H1 (cell line): ENCODE data around the gene JAG2. TPM values are rescaled to one million over a fixed set of nuclear protein-coding genes. Genes with fewer than 3 reads are reported as not detected.

Experiments
- CTCF ChIA-PET: fragments of 300-600 bp; sonication (Branson Sonifier 250); formaldehyde crosslinking; loops from one replicate; lab custom pipeline; 2021; ENCODE audit not compliant: partially characterized antibody; lab: Charles Lee
- POLR2A ChIA-PET: fragments of 300-600 bp; sonication (Branson Sonifier 250); formaldehyde crosslinking; loops from one replicate; lab custom pipeline; 2021; ENCODE audit warnings: inconsistent platforms; ENCODE audit not compliant: partially characterized antibody; lab: Charles Lee
- DNase-seq, 2 experiments: peaks; one replicate each; pipeline versions ENCODE4 v3.0.0 to v3.0.0-alpha.2; 2010 to 2022; ENCODE audit warnings: low spot score in 2 of 2, low read depth in 1 of 2, mixed read lengths in 1 of 2
- FAIRE-seq: peaks from 2 replicates; lab custom pipeline; 2011; peaks lifted over from hg19 to GRCh38; lab: Jason Lieb, UNC
- H2AFZ ChIP-seq: 2 replicates; pipeline ENCODE4 v1.8.1; 2012; ENCODE audit warnings: low read length, inconsistent platforms
- H2AK5ac ChIP-seq: 2 replicates; pipeline ENCODE4 v1.6.1; 2013; ENCODE audit warnings: low read depth, low read length
- H2BK120ac ChIP-seq: replicated peaks from 2 replicates; pipeline ENCODE3; 2013; ENCODE audit warnings: low read depth, low read length, inconsistent platforms
- H2BK12ac ChIP-seq: 2 replicates; pipeline ENCODE4 v1.6.1; 2013; ENCODE audit warnings: low read depth, low read length
- H2BK15ac ChIP-seq: 2 replicates; pipeline ENCODE4 v1.6.1; 2013; ENCODE audit warnings: low read length
- H2BK20ac ChIP-seq: 2 replicates; pipeline ENCODE4 v1.6.1; 2013; ENCODE audit warnings: low read length
- H2BK5ac ChIP-seq: 2 replicates; pipeline ENCODE4 v1.6.1; 2013; ENCODE audit warnings: low read depth, low read length
- H3K14ac ChIP-seq: 2 replicates; pipeline ENCODE4 v1.6.1; 2013; ENCODE audit warnings: inconsistent platforms; ENCODE audit not compliant: insufficient read length
- H3K18ac ChIP-seq: 2 replicates; pipeline ENCODE4 v1.6.1; 2013; ENCODE audit warnings: low read length; ENCODE audit errors: extremely low read depth
- H3K23ac ChIP-seq: 2 replicates; pipeline ENCODE4 v1.6.1; 2013; ENCODE audit warnings: inconsistent platforms; ENCODE audit not compliant: insufficient read length
- H3K23me2 ChIP-seq: 2 replicates; pipeline ENCODE4 v1.6.1; 2013; ENCODE audit warnings: low read depth, low read length
- H3K27ac ChIP-seq: 2 replicates; pipeline ENCODE4 v1.6.1; 2011; ENCODE audit warnings: low read depth, low read length, inconsistent platforms
- H3K27me3 ChIP-seq, 4 experiments: replicated peaks in 1 of 4; 1 replicate in 1 of 4; 2 replicates in 3 of 4; pipeline versions ENCODE4 v1.6.1 to v1.8.1; 2011 to 2013; ENCODE audit warnings: low read length in 3 of 4, mild to moderate bottlenecking in 3 of 4, inconsistent platforms in 2 of 4, mixed read lengths in 2 of 4, moderate library complexity in 1 of 4; ENCODE audit not compliant: control insufficient read depth in 3 of 4, insufficient read depth in 3 of 4; ENCODE audit errors: extremely low read depth in 1 of 4
- H3K36me3 ChIP-seq, 4 experiments: 2 replicates each; pipeline versions ENCODE4 v1.6.1 to v1.8.1; 2011 to 2013; ENCODE audit warnings: mild to moderate bottlenecking in 4 of 4, low read length in 3 of 4, moderate library complexity in 2 of 4, control low read depth in 1 of 4, inconsistent platforms in 1 of 4; ENCODE audit not compliant: insufficient read depth in 4 of 4, control insufficient read depth in 2 of 4
- H3K4ac ChIP-seq: replicated peaks from 2 replicates; pipeline ENCODE3; 2013; ENCODE audit warnings: low read length, low read depth, mixed read lengths, inconsistent platforms; ENCODE audit not compliant: insufficient read length
- H3K4me1 ChIP-seq, 4 experiments: replicated peaks in 1 of 4; 1 replicate in 1 of 4; 2 replicates in 3 of 4; pipeline versions ENCODE4 v1.6.1 to v1.8.1; 2011 to 2013; ENCODE audit warnings: low read length in 3 of 4, inconsistent platforms in 2 of 4, mixed read lengths in 1 of 4; ENCODE audit not compliant: insufficient read depth in 4 of 4, control insufficient read depth in 3 of 4
- H3K4me2 ChIP-seq, 2 experiments: 2 replicates each; pipeline versions ENCODE4 v1.6.1 to v1.8.1; 2011 to 2013; ENCODE audit warnings: low read depth in 2 of 2, low read length in 2 of 2, control low read depth in 1 of 2, inconsistent platforms in 1 of 2, mild to moderate bottlenecking in 1 of 2; ENCODE audit not compliant: insufficient read depth in 1 of 2
- H3K4me3 ChIP-seq, 4 experiments: fragments of 200-600, 300-600 bp in 1 of 4; sonication (generic), shearing (Covaris generic), sonication (Bioruptor Twin) in 1 of 4; 2 replicates each; pipeline versions ENCODE4 v1.5.1 to v1.8.1; 2011 to 2016; ENCODE audit warnings: low read length in 4 of 4, low read depth in 3 of 4, control low read depth in 2 of 4, inconsistent platforms in 2 of 4, mild to moderate bottlenecking in 2 of 4, mixed read lengths in 1 of 4, moderate library complexity in 1 of 4; ENCODE audit not compliant: insufficient read depth in 2 of 4; ENCODE audit errors: extremely low read depth in 1 of 4
- H3K56ac ChIP-seq: replicated peaks from 2 replicates; pipeline ENCODE3; 2013; ENCODE audit warnings: low read depth, mild to moderate bottlenecking, mixed read lengths, low read length, inconsistent platforms; ENCODE audit not compliant: insufficient read length
- H3K79me1 ChIP-seq: 2 replicates; pipeline ENCODE4 v1.6.1; 2013; ENCODE audit warnings: low read depth, low read length, control low read depth
- H3K79me2 ChIP-seq, 2 experiments: 2 replicates each; pipeline versions ENCODE4 v1.6.1 to v1.8.1; 2012 to 2013; ENCODE audit warnings: low read length in 2 of 2, mild to moderate bottlenecking in 2 of 2, inconsistent platforms in 1 of 2; ENCODE audit not compliant: insufficient read depth in 2 of 2, control insufficient read depth in 1 of 2
- H3K9ac ChIP-seq, 4 experiments: replicated peaks in 1 of 4; 1 replicate in 1 of 4; 2 replicates in 3 of 4; pipeline versions ENCODE4 v1.6.1 to v1.8.1; 2011 to 2013; ENCODE audit warnings: low read depth in 3 of 4, low read length in 3 of 4, control low read depth in 2 of 4, mild to moderate bottlenecking in 2 of 4, moderate library complexity in 2 of 4, inconsistent platforms in 1 of 4; ENCODE audit errors: extremely low read depth in 1 of 4
- H3K9me3 ChIP-seq, 2 experiments: 2 replicates each; pipeline versions ENCODE4 v1.6.1 to v1.8.1; 2012 to 2013; ENCODE audit warnings: mild to moderate bottlenecking in 2 of 2, moderate library complexity in 2 of 2, control low read depth in 1 of 2, inconsistent platforms in 1 of 2, low read depth in 1 of 2, low read length in 1 of 2, mixed read lengths in 1 of 2; ENCODE audit not compliant: insufficient read depth in 2 of 2
- H4K20me1 ChIP-seq, 2 experiments: replicated peaks in 1 of 2; 2 replicates each; pipeline versions ENCODE3 to v1.8.1; 2011 to 2013; ENCODE audit warnings: inconsistent platforms in 2 of 2, low read length in 2 of 2, mild to moderate bottlenecking in 1 of 2; ENCODE audit not compliant: insufficient read depth in 2 of 2, control insufficient read depth in 1 of 2
- H4K5ac ChIP-seq: 2 replicates; pipeline ENCODE4 v1.6.1; 2013; ENCODE audit warnings: low read length, low read depth, mixed read lengths, inconsistent platforms; ENCODE audit not compliant: insufficient read length
- H4K8ac ChIP-seq: 2 replicates; pipeline ENCODE4 v1.8.0; 2013; ENCODE audit warnings: mild to moderate bottlenecking, moderate library complexity, low read length, inconsistent platforms; ENCODE audit not compliant: insufficient read depth; ENCODE audit errors: extremely low read depth
- H4K91ac ChIP-seq: replicated peaks from 2 replicates; pipeline ENCODE3; 2013; ENCODE audit warnings: low read length, mixed read lengths, inconsistent platforms; ENCODE audit not compliant: insufficient read length
- BRCA1 ChIP-seq: IDR thresholded peaks from 2 replicates; pipeline ENCODE4 v1.6.1; 2012; ENCODE audit warnings: low read depth, low read length, improper control_type of control experiment
- CHD1 ChIP-seq: IDR thresholded peaks from 2 replicates; pipeline ENCODE4 v1.6.1; 2012; ENCODE audit warnings: low read depth, low read length, improper control_type of control experiment
- HDAC2 ChIP-seq, 2 experiments: fragments of 300-600 bp in 1 of 2; sonication (generic) in 1 of 2; IDR thresholded peaks; 2 replicates each; pipeline ENCODE4 v1.6.1; 2011 to 2012; ENCODE audit warnings: low read depth in 2 of 2, low read length in 2 of 2, mild to moderate bottlenecking in 2 of 2, moderate library complexity in 2 of 2, borderline replicate concordance in 1 of 2, inconsistent platforms in 1 of 2
- HDAC6 ChIP-seq: IDR thresholded peaks from one replicate; pipeline ENCODE4 v1.7.1; 2012; ENCODE audit warnings: low read depth, mild to moderate bottlenecking, inconsistent platforms, low read length, moderate library complexity
- JUN ChIP-seq: IDR thresholded peaks from 2 replicates; pipeline ENCODE4 v1.6.1; 2011; ENCODE audit warnings: low read depth, mild to moderate bottlenecking, improper control_type of control experiment, low read length
- POLR2AphosphoS5 ChIP-seq: IDR thresholded peaks from 2 replicates; pipeline ENCODE4 v1.6.1; 2011; ENCODE audit warnings: low read depth, low read length
- POU5F1 ChIP-seq: IDR thresholded peaks from 2 replicates; pipeline ENCODE4 v1.6.1; 2011; ENCODE audit warnings: low read depth, mild to moderate bottlenecking, low read length, moderate library complexity
- RFX5 ChIP-seq: IDR thresholded peaks from 2 replicates; pipeline ENCODE4 v1.6.1; 2011; ENCODE audit warnings: low read depth, low read length, improper control_type of control experiment, borderline replicate concordance
- RNF2 ChIP-seq: fragments of 200-900, 300-1000 bp; sonication (generic); IDR thresholded peaks from 2 replicates; pipeline ENCODE4 v1.7.1; 2016; ENCODE audit warnings: borderline replicate concordance, low read depth, mild to moderate bottlenecking, antibody characterized with exemption, low read length; ENCODE audit not compliant: poor library complexity, severe bottlenecking; ENCODE audit errors: missing control alignments
- YY1 ChIP-seq: IDR thresholded peaks from 2 replicates; pipeline ENCODE4 v1.6.1; 2011; ENCODE audit warnings: low read depth, mild to moderate bottlenecking, low read length
- WGBS, 2 experiments: shearing (Covaris generic) in 1 of 2; methylation state at CpG; one replicate each; pipeline versions ENCODE4 v1.1.6 to v1.1.7; 2013 to 2015; ENCODE audit warnings: low lambda C conversion rate in 2 of 2, mixed read lengths in 2 of 2, inconsistent platforms in 1 of 2, low coverage in 1 of 2, missing lambda C conversion rate in 1 of 2; ENCODE audit not compliant: insufficient replicate concordance in 2 of 2, insufficient coverage in 1 of 2, insufficient read length in 1 of 2; ENCODE audit errors: extremely low coverage in 1 of 2, missing lambda C conversion rate in 1 of 2; 5-methylcytosine and 5-hydroxymethylcytosine counted together
- polyA plus RNA-seq, 7 experiments: library from polyadenylated mRNA; depleted of rRNA in 3 of 7; stranded (reverse) in 5 of 7; unstranded in 2 of 7; fragments of >200 nt in 5 of 7; fragments of 200-250 nt in 2 of 7; gene quantifications; 1 replicate in 5 of 7; 2 replicates in 1 of 7; 4 replicates in 1 of 7; pipeline versions ENCODE4 v1.2.1 to v1.2.3, GENCODE V29; 2011 to 2013; ENCODE audit warnings: missing spikeins in 2 of 7, mixed read lengths in 2 of 7
- total RNA-seq: library from RNA; stranded (reverse); fragmentation: NEBNext Ultra II Directional; extraction: Animal tissue kit (Norgen Biotek cat#: 25700); gene quantifications from 2 replicates; pipeline ENCODE4 v1.2.1, GENCODE V29; 2021
- TF ChIP-seq, protein P1 (sequence below): IDR thresholded peaks from 2 replicates; pipeline ENCODE4 v1.6.1; 2012; ENCODE audit warnings: inconsistent platforms
- TF ChIP-seq, protein P2 (sequence below): IDR thresholded peaks from 2 replicates; pipeline ENCODE4 v1.6.1; 2012; ENCODE audit warnings: inconsistent platforms

JAG2 gene
- total and polyA plus RNA-seq, 2 of the 8 experiments (the other 6 are each of a cell fraction or from before 2014, with no cell fraction given): 2.8 to 6.2 TPM

DNA sequence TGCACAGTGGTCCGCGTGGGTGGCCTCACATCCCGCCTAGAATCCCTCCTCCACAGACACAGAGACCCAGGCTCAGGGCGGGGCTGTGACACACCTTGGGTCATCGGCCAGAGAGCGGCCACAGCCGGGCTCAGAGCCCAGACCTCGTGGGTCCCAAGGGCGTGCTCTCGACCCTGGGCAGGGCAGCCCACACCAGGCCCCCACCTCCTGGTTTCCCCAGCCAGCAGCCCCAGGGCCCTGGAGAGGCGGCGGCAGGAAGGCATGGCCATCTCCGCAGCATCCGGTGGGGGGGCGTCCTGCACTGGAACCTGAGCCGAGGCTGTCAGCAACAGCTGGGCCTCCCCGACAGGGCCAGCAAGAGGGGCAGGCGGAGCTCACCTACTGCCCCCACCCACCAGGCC lies 15.2 kb downstream of the JAG2 start:
- Histone ChIP-seq H3K23me2 (0 out of 2 replicates have a peak, but pooled peaks cover 2% of the 10 kb centered on the region), H2BK20ac (no peak overlapping the region), H2BK12ac (no peak overlapping the region), H3K27me3 (no peaks in the 10 kb centered on the region), H4K20me1 (peaks cover 0 to 2% of the 10 kb centered on the region in 2 experiments), H3K56ac (no peak overlapping the region), H3K36me3 (no peaks in the 10 kb centered on the region), H3K4me1 (peaks cover 0 to 8% (median 0%) of the 10 kb centered on the region in 4 experiments; a peak in 4 of 7 replicates), H3K79me2 (no peaks in the 10 kb centered on the region), H4K8ac (0 out of 2 replicates have a peak overlapping the region, but pooled peaks have one; percentile 25), H3K9me3 (no peaks in the 10 kb centered on the region), H3K14ac (no peak overlapping the region), H2AFZ (no peak overlapping the region), H2BK120ac (no peak overlapping the region), H3K79me1 (no peaks in the 10 kb centered on the region), H2AK5ac (no peak overlapping the region), H3K23ac (no peak overlapping the region), H3K4me3 (no peak overlapping the region), H4K91ac (no peak overlapping the region), H3K4ac (no peak overlapping the region), H3K18ac (no peak overlapping the region), H3K4me2 (no peak overlapping the region), H2BK5ac (no peak overlapping the region), H3K9ac (no peak overlapping the region), H3K27ac (no peak overlapping the region), H2BK15ac (no peak overlapping the region), H4K5ac (no peak overlapping the region)
- FAIRE-seq (no peak), DNase-seq (no peak)
- CTCF ChIA-PET: interaction anchor here (1.0 to 1.7 kb wide), 5 partner anchors 10 to 281 kb away, joined by 3 to 5 read pairs (median 4); partner anchors contain the start of gene JAG2
- POLR2A ChIA-PET: interaction anchor here (1.2 kb wide), 1 partner anchor 16 kb away, joined by 3 read pairs; no protein-coding TSS in a partner anchor
- WGBS, 2 experiments: 92% methylated on average over 16 of the region's 18 CpGs; no CpG with 5 or more reads in 1 of the 2 experiments
- TF ChIP-seq BRCA1 (no peak), RFX5 (no peak), CHD1 (no peak), POLR2AphosphoS5 (no peak), HDAC6 (no peak), JUN (no peak), RNF2 (no peak), POU5F1 (no peak), HDAC2 (IDR thresholded peaks at IDR 0.05; ENCODE audit: borderline replicate concordance in 1 of 2, low read depth in 2 of 2, low read length in 2 of 2) (no peak), YY1 (no peak)
- TF ChIP-seq, protein P1, sequence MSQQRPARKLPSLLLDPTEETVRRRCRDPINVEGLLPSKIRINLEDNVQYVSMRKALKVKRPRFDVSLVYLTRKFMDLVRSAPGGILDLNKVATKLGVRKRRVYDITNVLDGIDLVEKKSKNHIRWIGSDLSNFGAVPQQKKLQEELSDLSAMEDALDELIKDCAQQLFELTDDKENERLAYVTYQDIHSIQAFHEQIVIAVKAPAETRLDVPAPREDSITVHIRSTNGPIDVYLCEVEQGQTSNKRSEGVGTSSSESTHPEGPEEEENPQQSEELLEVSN: no peak
- TF ChIP-seq, protein P2, sequence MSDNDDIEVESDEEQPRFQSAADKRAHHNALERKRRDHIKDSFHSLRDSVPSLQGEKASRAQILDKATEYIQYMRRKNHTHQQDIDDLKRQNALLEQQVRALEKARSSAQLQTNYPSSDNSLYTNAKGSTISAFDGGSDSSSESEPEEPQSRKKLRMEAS: no peak
